Naive thymus-derived CD8-positive, alpha-beta T cell (primary cell): ENCODE measurements around the gene ZNF688. TPM values are rescaled to one million over a fixed set of nuclear protein-coding genes. Genes with fewer than 3 reads are reported as not detected.

Experiments used
- polyA plus RNA-seq, 3 donors: library from polyadenylated mRNA; unstranded; fragments of 300-500 nt; fragmentation: Illumina TruSeq; gene quantifications; one replicate each; pipeline ENCODE4 v1.2.3, GENCODE V29; 2021
- total RNA-seq, 8 experiments: library from RNA in 2 of 8; stranded (reverse) in 2 of 8; gene quantifications; one replicate each; pipeline ENCODE4 v1.2.3 and lab custom pipeline; 2021 to 2026

Gene ZNF688
- total and polyA plus RNA-seq, 5 experiments from 2014 or later, result 19.9 to 22.0 (median 21.2) TPM

Other genes with a start within 250 kb of the ZNF688 start
- 10 to 100 TPM; 62.9 to 66.8 TPM for gene CD2BP2, start 216.4 kb downstream of the ZNF688 start, total RNA-seq
- gene CD2BP2, start 216.4 kb downstream of the ZNF688 start, polyA plus RNA-seq, result 10 to 100 TPM; 20.6 to 21.9 (median 21.7) TPM
- gene TBC1D10B, start 201.2 kb downstream of the ZNF688 start, total RNA-seq, result 10 to 100 TPM; 32.9 to 36.9 TPM
- 10 to 100 TPM in 1 of 3 donors, 1 to 10 TPM in 2; 6.6 to 10.5 (median 7.3) TPM for gene TBC1D10B, start 201.2 kb downstream of the ZNF688 start, polyA plus RNA-seq
- gene MYL11, start 196.9 kb downstream of the ZNF688 start, total RNA-seq, result 1 to 10 TPM in 1 of 2 experiments, not detected in 1; 1.9 TPM
- gene MYL11, start 196.9 kb downstream of the ZNF688 start, polyA plus RNA-seq, result 1 to 10 TPM in 2 of 3 donors, not detected in 1; 1.1 to 4.2 TPM
- gene SEPTIN1, start 189.2 kb downstream of the ZNF688 start, total RNA-seq, result 100 to 1,000 TPM; 216 to 222 TPM
- 100 to 1,000 TPM; 178 to 249 (median 242) TPM for gene SEPTIN1, start 189.2 kb downstream of the ZNF688 start, polyA plus RNA-seq
- gene ZNF48, start 176.3 kb downstream of the ZNF688 start, total RNA-seq, result 10 to 100 TPM; 12.7 to 14.3 TPM
- gene ZNF48, start 176.3 kb downstream of the ZNF688 start, polyA plus RNA-seq, result 10 to 100 TPM in 1 of 3 donors, 1 to 10 TPM in 2; 6.1 to 11.7 (median 7.5) TPM
- 1 to 10 TPM; 5.5 to 7.6 TPM for gene ZNF771, start 164.1 kb downstream of the ZNF688 start, total RNA-seq
- gene ZNF771, start 164.1 kb downstream of the ZNF688 start, polyA plus RNA-seq, result 1 to 10 TPM; 2.1 to 6.7 (median 3.8) TPM
- gene DCTPP1, start 141.7 kb downstream of the ZNF688 start, total RNA-seq, result 10 to 100 TPM; 15.2 to 16.7 TPM
- gene DCTPP1, start 141.7 kb downstream of the ZNF688 start, polyA plus RNA-seq, result 10 to 100 TPM; 63.0 to 79.6 (median 64.0) TPM
- gene SEPHS2, start 125.8 kb downstream of the ZNF688 start, total RNA-seq, result 10 to 100 TPM; 52.3 to 55.1 TPM
- 10 to 100 TPM; 45.5 to 60.7 (median 55.0) TPM for gene SEPHS2, start 125.8 kb downstream of the ZNF688 start, polyA plus RNA-seq
- 100 to 1,000 TPM; 334 to 339 TPM for gene ITGAL, start 99.0 kb downstream of the ZNF688 start, total RNA-seq
- 100 to 1,000 TPM; 121 to 157 (median 124) TPM for gene ITGAL, start 99.0 kb downstream of the ZNF688 start, polyA plus RNA-seq
- 1 to 10 TPM; 8.3 to 8.5 TPM for gene ZNF768, start 45.1 kb downstream of the ZNF688 start, total RNA-seq
- 1 to 10 TPM; 1.1 to 2.1 (median 1.5) TPM for gene ZNF768, start 45.1 kb downstream of the ZNF688 start, polyA plus RNA-seq
- 10 to 100 TPM; 21.8 to 21.9 TPM for gene ZNF747, start 36.9 kb downstream of the ZNF688 start, total RNA-seq
- gene ZNF747, start 36.9 kb downstream of the ZNF688 start, polyA plus RNA-seq, result 10 to 100 TPM in 2 of 3 donors, 1 to 10 TPM in 1; 9.5 to 12.0 (median 11.4) TPM
- gene ZNF764, start 13.3 kb downstream of the ZNF688 start, total RNA-seq, result 10 to 100 TPM; 18.8 to 19.3 TPM
- 1 to 10 TPM; 3.6 to 6.5 (median 4.0) TPM for gene ZNF764, start 13.3 kb downstream of the ZNF688 start, polyA plus RNA-seq
- 10 to 100 TPM; 22.8 to 23.3 TPM for gene ZNF785, start 14.0 kb upstream of the ZNF688 start, total RNA-seq
- gene ZNF785, start 14.0 kb upstream of the ZNF688 start, polyA plus RNA-seq, result 1 to 10 TPM; 1.6 to 3.5 (median 3.4) TPM
- gene ZNF689, start 38.7 kb upstream of the ZNF688 start, total RNA-seq, result 10 to 100 TPM; 10.8 to 13.7 TPM
- 10 to 100 TPM in 2 of 3 donors, 1 to 10 TPM in 1; 7.7 to 12.5 (median 11.0) TPM for gene ZNF689, start 38.7 kb upstream of the ZNF688 start, polyA plus RNA-seq
- gene PRR14, start 79.2 kb upstream of the ZNF688 start, total RNA-seq, result 10 to 100 TPM; 81.4 to 83.8 TPM
- gene PRR14, start 79.2 kb upstream of the ZNF688 start, polyA plus RNA-seq, result 10 to 100 TPM; 13.3 to 22.3 (median 15.3) TPM
- 100 to 1,000 TPM; 208 to 221 TPM for gene FBRS, start 86.7 kb upstream of the ZNF688 start, total RNA-seq
- 1 to 10 TPM; 3.2 to 8.0 (median 4.4) TPM for gene FBRS, start 86.7 kb upstream of the ZNF688 start, polyA plus RNA-seq
- 100 to 1,000 TPM; 107 to 110 TPM for gene SRCAP, start 127.5 kb upstream of the ZNF688 start, total RNA-seq
- 10 to 100 TPM in 2 of 3 donors, 1 to 10 TPM in 1; 5.2 to 31.3 (median 14.9) TPM for gene SRCAP, start 127.5 kb upstream of the ZNF688 start, polyA plus RNA-seq
- 10 to 100 TPM; 50.2 to 53.7 TPM for gene PHKG2, start 176.7 kb upstream of the ZNF688 start, total RNA-seq
- 10 to 100 TPM; 39.7 to 43.1 (median 40.6) TPM for gene PHKG2, start 176.7 kb upstream of the ZNF688 start, polyA plus RNA-seq
- gene CFAP119, start 190.3 kb upstream of the ZNF688 start, total RNA-seq, result 1 to 10 TPM; 2.0 to 4.1 TPM
- gene CFAP119, start 190.3 kb upstream of the ZNF688 start, polyA plus RNA-seq, result under 1 TPM; 0.11 to 0.38 (median 0.31) TPM
- 100 to 1,000 TPM; 112 to 114 TPM for gene RNF40, start 190.6 kb upstream of the ZNF688 start, total RNA-seq
- gene RNF40, start 190.6 kb upstream of the ZNF688 start, polyA plus RNA-seq, result 10 to 100 TPM; 24.4 to 52.4 (median 27.2) TPM
- gene ZNF629, start 215.5 kb upstream of the ZNF688 start, total RNA-seq, result 1 to 10 TPM; 9.3 to 10.0 TPM
- gene ZNF629, start 215.5 kb upstream of the ZNF688 start, polyA plus RNA-seq, result 1 to 10 TPM in 1 of 3 donors, under 1 TPM in 2; 0.17 to 2.5 (median 0.91) TPM